Forelimb muscle (tissue), 1 donor: ENCODE results near the gene ADAMTSL4. TPM values are rescaled to one million over a fixed set of nuclear protein-coding genes. Genes with fewer than 3 reads are reported as not detected.
"Not testable (repeated sequence)": the region's sequence is repeated elsewhere in the genome, so short reads cannot be mapped to it uniquely, and the experiment has no call there.

ENCODE experiments used
- DNase-seq: peaks from one replicate; pipeline ENCODE4 v3.0.0-alpha.2; 2013; ENCODE audit warnings: low read depth
- polyA plus RNA-seq: library from polyadenylated mRNA; unstranded; fragments of 120-200 nt; gene quantifications from one replicate; pipeline ENCODE4 v1.2.1, GENCODE V29; 2013; ENCODE audit not compliant: insufficient read length

Gene ADAMTSL4
- polyA plus RNA-seq, 1 donor = 52.0 TPM

GRCh38 chr1:150582371-150582770, 33.2 kb downstream of the ADAMTSL4 start:
- DNase-seq = no peak

- DNase-seq = no peak
These were observed 47.1 kb downstream of the ADAMTSL4 start for GRCh38 chr1:150596095-150596892.

- DNase-seq = no peak
These were observed 47.8 kb downstream of the ADAMTSL4 start for GRCh38 chr1:150596976-150597375.

- DNase-seq = not testable (repeated sequence)
These were observed 49.1 kb downstream of the ADAMTSL4 start for GRCh38 chr1:150598346-150598745.

- no peak for DNase-seq
These were observed 52.3 kb downstream of the ADAMTSL4 start for GRCh38 chr1:150601540-150601939.

GRCh38 chr1:150602372-150602771, 53.2 kb downstream of the ADAMTSL4 start:
- not testable (repeated sequence) for DNase-seq

- no peak for DNase-seq
These were observed 54.5 kb downstream of the ADAMTSL4 start for GRCh38 chr1:150603711-150604110.

GRCh38 chr1:150604226-150604588, 55.0 kb downstream of the ADAMTSL4 start:
- no peak for DNase-seq

GRCh38 chr1:150605451-150605731, 56.2 kb downstream of the ADAMTSL4 start:
- DNase-seq = not testable (repeated sequence)

- no peak for DNase-seq
These were observed 57.4 kb downstream of the ADAMTSL4 start for GRCh38 chr1:150606463-150607142.

GRCh38 chr1:150609732-150610131, 60.5 kb downstream of the ADAMTSL4 start:
- no peak for DNase-seq

Other genes starting within 250 kb of the ADAMTSL4 start
- gene PRPF3, start 227.9 kb upstream of the ADAMTSL4 start, polyA plus RNA-seq = 47.8 TPM
- gene RPRD2, start 185.3 kb upstream of the ADAMTSL4 start, polyA plus RNA-seq = 23.7 TPM
- gene TARS2, start 62.0 kb upstream of the ADAMTSL4 start, polyA plus RNA-seq = 20.6 TPM
- 3.2 TPM for gene ECM1, start 41.3 kb upstream of the ADAMTSL4 start, polyA plus RNA-seq
- 1.1 TPM for gene FALEC, start 33.7 kb upstream of the ADAMTSL4 start, polyA plus RNA-seq
- gene MCL1, start 30.2 kb downstream of the ADAMTSL4 start, polyA plus RNA-seq = 126 TPM
- gene ENSA, start 80.2 kb downstream of the ADAMTSL4 start, polyA plus RNA-seq = 112 TPM
- gene GOLPH3L, start 147.7 kb downstream of the ADAMTSL4 start, polyA plus RNA-seq = 17.5 TPM
- gene HORMAD1, start 171.5 kb downstream of the ADAMTSL4 start, polyA plus RNA-seq = 0.11 TPM
- gene CTSS, start 216.4 kb downstream of the ADAMTSL4 start, polyA plus RNA-seq = 9.9 TPM